HG02870 (cell line): ENCODE results near the gene SLC49A4.
A peak's percentile ranks its signal among the peaks of the same experiment; 100 is the strongest.

Source experiments
- ATAC-seq: cut with Tn5 transposase; IDR thresholded peaks from one replicate; pipeline ENCODE4 v1.9.1; 2021; ENCODE audit warnings: mild to moderate bottlenecking, moderate library complexity; ENCODE audit not compliant: unreplicated experiment

The SLC49A4 gene

DNA sequence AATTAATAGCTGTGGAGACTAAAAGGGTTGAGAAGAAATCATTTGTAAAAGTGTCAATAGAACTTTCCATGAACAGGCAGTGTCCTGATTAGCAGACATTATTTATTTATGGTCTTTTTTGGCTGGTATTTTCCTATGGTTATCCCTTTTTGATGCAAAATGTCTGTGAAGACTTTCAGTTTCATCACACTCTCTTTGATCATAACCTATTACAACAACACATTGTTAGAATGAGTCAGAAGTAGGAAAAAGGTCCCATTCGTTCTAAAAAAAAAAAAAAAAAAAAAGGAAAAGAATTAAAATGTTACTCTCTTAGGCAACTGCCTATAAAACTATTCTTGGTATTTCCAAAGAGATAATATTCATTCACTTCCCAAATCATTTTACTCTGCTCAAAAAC lies 62.1 kb downstream of the SLC49A4 start:
- no peak for ATAC-seq

DNA sequence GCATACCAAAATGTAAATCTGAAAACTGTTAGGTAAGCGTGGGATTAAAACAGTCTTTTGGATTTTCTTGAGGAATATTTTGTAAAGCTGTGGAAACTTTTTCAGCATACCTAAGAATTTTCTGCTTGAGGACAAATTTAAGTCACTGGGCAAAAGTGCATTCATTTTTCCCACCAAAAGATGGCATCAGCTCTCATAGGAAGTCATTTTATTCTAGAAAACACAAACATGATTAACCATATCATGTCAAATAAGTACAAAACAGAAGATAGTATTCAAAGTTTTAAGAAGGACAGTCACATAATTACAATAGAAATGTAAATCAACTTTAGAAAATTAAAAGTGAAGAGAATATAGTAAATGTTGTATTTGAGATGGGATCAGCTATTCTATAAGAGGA lies 63.5 kb downstream of the SLC49A4 start:
- no peak for ATAC-seq

DNA sequence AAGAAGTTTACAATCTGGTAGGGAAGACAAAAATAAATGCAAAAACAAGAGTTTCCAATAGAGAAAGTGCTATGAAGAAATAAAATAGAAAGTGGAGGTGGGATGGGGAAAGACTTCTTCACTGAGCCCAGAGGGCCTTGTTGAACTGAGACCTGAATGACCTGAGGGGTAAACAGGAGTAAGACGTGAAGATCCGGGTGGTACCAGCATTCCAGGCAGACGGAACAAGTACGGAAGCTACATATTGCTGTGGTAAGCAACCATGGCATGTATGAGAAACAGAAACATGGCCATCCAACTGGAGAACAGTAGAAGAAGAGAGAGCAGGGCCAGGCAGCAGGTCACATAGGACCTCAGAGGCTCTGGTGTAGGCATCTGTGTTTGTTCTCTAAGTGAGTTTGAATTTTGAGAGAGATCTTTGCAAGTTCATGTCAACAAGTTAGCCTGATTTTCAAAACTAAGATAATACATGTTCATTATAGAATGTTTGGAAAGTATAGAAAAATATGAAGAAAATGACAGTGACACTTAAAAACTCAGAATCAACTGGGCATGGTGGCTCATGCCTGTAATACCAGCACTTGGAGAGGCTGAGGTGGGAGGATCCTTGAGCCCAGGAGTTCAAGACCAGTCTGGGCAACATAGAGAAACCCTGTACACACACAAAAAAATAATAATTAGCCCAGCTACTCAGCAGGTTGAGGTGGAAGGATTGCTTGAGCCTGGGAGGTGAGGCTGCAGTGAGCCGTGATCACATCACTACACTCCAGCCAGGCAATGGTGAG lies 64.3 kb downstream of the SLC49A4 start:
- ATAC-seq: no peak

DNA sequence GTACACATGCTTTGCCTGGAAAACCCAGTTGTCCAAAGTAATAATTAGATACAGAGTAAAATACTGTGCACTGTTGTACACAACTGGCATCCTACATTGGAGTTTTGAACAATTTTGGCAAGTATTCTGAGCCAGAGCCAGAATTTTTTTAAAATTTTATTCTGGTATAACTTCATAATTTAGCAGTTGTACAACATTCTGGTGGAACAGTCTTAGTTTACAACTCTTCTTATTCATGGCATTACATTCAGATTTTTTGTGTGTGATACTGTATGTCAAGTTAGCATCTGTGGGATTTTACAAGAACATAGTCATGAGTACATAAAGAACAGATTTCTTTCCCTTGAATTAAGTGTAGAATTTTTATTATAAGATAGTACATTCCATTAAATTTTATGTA lies 67.5 kb downstream of the SLC49A4 start:
- ATAC-seq: no peak

DNA sequence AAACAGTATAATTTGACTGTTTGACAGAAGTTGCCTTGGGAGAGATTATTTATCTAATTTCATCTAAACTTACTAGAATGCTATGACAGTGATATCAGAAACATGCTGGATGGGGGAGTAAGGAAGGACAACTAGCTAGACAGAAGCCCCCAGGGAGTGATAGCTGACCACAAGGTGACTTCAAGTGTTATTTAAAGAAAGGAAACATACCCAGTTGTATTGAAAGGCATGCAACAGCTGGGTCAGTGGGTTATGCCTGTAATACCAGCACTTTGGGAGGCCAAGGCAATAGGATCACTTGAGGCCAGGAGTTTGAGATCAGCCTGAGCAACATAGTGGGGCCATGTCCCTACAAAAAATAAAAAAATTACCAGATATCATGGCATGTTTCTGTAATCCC lies 69.6 kb downstream of the SLC49A4 start:
- no peak for ATAC-seq

DNA sequence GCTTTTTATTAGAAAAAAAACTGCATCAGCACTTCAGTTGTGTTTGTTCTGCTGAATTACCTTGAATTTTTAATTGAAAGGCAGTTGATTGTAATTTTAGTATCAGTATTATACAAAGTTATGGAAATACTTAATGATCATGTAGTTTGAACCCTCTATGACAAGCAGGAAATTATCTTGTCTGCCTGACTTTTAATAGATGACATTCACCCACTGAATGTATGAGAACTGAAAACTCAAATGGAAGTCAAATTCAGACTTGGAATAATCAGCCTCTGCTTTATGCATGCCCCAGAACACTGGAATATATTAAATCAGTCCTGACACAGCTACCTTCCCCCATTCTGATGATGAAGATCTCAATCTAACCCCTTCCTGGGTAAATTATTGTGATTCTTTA lies 73.5 kb downstream of the SLC49A4 start:
- no peak for ATAC-seq

DNA sequence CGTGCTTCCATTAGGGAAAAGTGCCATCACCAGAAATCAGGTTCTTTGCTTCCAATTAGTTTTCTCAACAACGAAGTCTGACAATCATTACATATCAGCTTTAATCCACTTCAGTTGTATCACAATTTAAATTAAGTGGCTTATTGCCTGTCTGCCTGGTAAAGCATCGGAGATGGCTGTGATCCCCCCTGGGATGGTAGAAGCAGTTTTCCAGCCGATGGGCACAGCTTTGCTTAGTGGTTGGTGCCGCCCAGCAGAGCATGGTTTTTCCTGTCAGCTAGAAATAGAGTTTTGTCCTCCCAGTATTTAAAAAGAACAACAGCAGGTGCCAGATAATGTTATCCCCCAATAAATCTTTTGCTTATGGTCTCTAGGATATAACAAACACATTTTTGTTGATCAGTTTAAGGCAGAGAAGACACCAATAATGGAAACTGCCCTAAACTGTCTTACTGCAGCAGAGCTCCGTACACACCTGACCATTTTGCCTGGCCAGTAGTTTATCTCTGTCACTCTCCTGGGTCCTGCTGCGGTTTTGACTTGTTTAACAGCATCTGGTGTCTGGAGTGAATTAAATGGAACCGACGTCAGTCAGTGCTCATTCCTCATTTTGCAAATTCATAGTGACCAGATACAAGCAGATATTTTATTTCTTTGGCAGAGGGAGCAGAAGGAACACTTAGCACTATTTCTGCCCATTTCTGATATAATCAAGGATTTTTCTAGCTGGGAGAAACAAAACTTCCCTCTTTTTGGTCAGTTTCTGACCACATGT lies 79.1 kb downstream of the SLC49A4 start:
- no peak for ATAC-seq

DNA sequence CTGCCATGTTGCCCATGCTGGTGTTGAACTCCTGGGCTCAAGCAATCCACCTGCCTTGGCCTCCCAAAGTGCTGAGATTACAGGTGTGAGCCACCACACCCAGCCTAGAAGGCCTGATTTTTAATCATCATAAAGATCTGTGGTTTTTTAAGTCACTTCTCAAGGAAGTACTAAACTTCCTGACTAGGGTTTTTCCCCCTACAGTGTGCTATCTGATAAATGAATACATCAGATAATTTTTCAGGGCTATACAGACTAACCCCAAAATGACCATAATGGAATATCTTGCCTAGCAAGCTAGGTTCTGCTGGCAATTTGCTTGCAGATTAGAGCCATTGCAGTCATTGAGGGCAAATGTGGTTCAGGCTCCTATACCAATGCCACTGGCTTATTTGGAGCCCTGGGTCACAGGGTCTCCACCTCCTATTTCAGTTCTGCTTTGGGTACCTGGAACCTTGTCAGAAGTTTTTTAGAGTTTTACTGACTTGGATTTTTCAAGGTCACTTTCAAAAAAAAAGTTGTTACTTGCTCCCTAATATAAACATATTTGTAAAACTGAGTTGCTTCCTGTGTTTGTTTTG lies 80.8 kb downstream of the SLC49A4 start:
- no peak for ATAC-seq

DNA sequence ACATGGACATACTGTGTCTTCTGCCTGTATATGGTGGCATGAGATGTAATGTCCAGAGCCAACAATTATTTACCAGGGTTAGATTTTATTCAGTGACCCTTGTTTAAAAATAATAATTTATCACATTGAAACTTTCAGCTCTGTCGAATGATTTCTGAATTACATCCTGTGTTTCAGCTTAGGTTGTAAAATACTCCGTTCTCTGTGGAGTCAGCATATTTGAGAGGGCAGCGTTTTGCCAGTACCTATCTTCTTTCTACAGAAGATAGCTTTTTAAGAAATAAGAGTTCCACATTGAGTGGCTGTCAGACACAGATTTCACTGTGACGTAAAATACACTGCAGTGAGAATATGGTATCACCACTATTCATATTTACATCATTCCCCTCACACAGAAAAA lies 85.3 kb downstream of the SLC49A4 start:
- ATAC-seq: no peak

DNA sequence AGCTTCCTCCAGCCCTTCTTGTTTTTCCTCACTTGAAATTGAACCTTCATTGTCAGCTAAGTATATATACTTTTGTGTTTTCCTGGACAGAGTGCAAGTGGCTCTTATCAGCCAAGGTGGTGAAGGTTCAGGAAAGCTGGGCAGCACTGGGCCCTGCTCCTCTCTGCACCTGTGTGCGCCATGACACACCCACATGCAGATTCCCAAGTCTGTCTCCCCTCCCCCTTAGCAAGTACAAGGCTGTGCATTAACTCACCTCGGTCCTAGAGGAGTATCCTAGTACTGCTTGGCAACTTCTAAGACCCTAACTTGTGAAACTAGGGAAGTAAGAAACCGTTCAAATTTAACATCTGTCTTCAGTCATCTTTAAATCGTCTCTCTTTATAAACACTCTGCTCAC lies 85.8 kb downstream of the SLC49A4 start:
- ATAC-seq: no peak

DNA sequence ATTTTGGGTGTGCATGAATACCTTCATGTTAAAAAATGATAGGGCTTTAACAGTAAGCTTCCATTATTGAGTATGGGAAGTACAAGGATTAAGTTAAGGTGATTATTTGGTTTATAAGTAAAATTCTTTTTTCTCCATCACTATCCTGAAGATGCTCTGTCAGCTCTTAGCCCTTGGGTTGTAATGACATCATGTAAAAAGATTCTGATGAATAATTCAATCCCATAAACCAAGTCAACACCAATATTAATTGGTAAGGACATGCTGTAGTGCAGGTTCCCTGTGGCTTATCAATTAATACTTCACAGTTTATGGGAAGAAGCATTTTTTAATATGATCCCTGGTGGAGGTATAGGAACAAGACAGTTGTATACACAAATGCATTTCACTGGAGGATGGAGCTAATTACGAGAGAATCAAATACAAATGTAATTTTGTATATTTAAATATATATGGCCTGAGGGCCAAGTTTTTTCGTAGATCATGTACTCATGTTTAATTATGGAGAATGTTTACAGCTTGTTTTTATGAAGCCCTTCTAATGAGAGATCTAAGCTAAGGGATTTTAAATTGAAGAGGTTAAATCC lies 87.6 kb downstream of the SLC49A4 start:
- no peak for ATAC-seq

DNA sequence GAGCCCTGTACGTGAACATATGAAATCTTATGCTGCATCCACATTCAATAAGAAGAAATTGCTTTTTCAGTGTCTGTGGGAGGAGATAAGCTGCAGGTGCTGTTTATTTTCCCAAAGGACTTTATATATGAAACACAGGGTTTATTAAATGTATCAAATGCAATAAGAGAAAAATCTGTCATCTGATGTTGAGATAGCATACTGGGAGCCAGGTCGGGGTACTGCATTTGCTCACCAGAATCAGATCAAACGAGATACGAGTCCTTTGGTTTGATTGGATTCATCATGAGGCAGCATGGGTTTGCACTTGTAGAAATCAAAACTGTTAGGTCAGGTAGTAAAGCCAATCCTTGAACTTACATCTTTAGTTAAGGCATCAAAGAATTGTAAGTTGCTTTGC lies 91.4 kb downstream of the SLC49A4 start:
- ATAC-seq: no peak

DNA sequence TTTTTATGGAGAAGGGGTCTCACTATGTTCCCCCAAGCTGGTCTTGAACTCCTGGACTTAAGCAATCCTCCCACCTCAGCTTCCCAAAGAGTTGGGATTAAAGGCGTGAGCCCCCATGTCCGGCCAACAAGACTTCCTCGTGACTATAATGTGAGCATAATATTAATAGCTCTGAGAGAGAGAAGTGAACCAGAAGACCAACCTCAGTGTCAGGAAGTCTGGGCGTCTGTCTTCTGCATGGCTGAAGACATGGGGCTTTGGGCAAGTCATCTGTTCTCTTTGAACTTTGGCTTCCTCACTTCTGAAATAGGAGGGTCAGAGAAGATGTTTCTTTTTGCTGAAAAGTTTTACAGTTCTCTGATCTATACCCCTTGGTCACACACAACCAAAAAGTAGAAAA lies 92.1 kb downstream of the SLC49A4 start:
- ATAC-seq: no peak

DNA sequence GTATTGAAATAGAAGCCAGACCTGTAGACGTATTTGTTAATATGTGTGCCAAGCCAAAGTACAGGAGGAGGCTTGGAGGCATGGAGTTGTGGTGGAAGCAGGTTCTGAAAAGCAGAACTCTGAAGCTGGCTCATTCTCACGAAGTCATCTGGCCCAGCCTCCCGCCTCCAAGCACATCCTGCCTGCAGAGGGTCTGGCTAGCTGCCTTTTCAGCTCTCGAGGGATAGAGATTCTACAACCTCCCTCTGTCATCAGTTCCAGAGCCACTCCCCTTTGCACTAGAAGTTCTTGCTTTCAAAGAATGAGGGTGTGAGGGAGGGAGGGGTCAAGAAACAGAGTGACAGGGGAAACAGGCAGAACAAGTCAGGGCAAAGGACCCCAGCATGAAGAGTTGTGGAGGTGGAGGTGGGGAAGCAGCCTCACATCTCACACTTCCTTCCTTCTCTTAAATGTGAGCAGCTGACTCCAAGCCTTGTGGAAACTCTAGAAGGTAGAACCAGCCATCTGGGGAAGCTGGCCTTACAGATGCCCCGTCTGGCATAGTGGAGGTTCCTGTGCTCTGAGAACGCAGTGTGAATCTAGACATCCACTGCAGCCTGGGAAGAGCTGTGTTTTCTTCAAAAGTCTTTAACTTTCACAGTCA lies 95.3 kb downstream of the SLC49A4 start:
- ATAC-seq: peak; percentile 74

DNA sequence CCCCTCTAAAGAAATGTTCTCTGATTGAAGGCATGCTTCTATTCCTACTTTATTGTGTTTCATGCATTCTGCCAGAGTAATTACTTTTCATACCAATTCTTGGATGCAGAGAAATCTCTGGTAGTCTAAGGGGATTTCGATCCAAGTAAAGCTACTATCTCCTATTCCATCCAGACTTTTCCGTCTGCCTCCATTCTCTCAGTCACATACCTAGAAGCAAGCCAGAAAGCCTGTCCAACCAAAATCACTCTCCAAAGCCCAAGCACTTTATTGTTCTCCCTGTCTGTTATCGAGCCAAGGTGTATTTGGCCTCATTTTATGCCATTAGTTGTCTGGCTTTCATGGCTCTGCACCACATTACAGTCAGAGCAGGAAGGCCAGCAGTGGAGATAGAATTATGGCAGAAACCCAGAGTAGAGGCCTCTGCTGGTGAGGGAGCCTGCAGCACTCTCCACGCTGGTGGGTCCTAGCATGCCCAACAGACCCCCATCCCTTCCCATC lies 95.9 kb downstream of the SLC49A4 start:
- no peak for ATAC-seq

DNA sequence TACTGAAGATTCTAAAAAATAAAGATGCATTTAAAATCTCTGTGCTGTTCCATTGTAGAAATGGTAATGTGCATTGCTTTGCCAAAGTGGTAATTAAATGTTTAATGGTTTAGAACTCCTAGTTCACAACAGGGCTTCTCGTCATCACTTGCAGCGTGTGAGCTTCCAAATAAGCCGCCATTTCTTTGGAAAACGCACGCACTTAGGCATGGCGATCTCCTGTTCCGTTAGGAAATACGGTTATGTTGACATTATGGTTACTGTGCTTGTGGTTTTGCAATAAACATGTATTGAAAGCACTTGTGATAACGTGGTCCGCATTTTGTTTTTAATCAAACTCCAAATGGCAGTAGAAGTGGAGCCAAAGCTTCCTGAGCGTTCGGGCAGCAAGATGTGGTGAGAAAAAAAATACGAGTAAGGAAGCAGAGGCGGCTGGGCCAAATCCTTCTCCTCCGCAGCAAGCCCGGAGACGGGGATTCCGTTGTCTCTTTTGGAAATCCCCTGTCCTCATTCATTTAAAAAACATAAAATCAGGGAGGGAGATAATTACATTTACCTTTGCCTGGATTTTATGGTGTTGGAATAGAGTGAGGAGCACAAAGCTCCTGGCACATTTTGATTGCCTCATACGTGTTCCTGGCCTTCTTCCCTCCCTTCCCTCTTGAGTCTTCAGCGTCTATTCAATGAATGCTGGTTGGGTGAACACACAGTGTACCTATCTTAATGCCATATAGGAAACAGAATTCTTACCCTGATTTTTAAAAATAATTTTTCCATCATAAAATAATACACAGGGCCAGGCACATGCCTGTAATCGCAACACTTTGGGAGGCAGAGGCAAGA lies 97.5 kb downstream of the SLC49A4 start:
- no peak for ATAC-seq

DNA sequence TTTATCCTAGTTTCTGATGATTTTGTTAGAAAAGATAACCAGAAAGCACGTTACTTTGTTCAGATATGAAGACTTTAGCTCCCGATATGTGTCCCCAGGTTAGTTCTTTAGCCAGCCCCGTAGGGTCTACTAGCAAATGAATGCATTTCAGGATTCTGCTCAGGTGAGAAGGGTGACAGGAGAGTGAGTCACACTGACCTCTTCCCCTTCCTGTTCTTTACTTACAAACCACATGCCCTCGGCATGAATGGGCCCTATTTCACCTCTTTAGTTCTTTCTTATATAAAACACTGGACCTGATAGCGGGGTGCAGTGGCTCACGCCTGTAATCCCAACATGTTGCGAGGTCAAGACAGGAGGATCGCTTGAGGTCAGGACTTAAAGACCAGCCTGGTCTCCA lies 98.4 kb downstream of the SLC49A4 start:
- ATAC-seq: peak; percentile 52

DNA sequence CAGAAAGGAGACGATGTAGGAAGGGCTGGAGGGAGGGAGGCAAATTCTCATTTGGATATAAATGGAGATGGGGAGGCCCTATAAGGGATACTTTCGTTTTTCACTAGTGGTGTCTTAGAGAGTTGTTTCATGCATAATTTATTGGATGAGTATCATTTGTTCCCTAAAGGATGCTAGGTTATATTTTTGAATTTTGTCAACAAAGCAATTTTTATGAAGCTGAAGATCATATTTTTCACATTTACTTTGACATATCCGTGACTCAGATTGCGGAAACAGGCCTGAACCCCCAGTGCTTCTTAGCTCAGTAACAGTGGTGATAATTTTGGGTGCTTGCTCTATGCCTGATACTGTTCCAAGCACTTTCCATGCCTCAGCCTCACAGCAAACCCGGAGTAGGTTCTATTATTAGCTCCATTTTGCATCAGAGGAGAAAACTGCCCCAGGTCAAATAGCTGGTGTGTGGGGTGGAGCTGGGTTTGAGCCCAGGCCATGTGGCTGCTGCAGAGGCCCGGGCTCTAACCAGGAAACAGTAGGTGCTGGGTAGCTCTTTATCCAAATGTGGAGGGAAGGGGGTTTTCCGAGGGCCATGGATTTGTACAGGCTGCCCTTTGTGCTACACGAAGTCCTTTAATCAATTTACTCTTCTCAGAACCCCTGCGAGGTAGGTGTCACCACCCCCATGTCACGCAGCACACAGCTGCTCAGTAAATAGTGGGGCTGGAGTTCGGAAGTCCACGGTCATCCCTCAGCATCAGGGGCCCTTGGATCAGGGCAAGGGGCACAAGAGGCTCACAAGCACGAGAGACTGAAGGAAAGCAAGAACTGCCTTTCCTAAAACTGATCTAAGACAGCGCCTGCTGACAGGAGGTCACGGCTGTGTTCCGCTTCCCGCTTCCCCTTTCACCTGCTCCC lies 99.1 kb downstream of the SLC49A4 start:
- ATAC-seq: no peak

DNA sequence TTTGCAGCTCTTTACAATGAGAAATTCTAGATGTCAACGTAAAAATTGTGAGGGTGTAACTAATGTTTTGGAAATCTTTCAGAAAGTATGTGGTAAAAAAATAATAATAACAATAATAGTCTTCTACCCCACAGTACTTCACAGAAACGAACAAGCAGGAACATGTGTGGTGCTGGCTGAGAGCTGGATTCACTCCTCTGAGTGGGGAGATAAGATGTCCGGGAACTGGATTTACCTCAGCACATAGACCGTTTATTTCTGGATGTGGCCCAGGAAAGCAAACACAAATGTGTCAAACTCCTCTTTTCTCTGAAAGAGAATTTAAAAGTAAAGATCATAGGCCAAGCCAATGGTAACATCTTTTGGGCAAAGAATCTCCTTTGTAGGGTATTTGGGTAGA lies 103.4 kb downstream of the SLC49A4 start:
- ATAC-seq: no peak
